Liver (tissue), 9 donors: Measurements from ENCODE around the gene TCF7L2. TPM values are rescaled to one million over a fixed set of nuclear protein-coding genes. Genes with fewer than 3 reads are reported as not detected.

Source experiments
- DNase-seq: peaks from one replicate; pipeline ENCODE4 v3.0.0-alpha.2; 2017; ENCODE audit warnings: low spot score
- H3K27ac ChIP-seq, 2 donors: one replicate each; pipeline ENCODE4 v1.7.0; 2013; ENCODE audit warnings: inconsistent platforms in 2 of 2, low read length in 2 of 2, control low read depth in 1 of 2, low read depth in 1 of 2, mild to moderate bottlenecking in 1 of 2
- H3K27me3 ChIP-seq, 4 donors: one replicate each; pipeline versions ENCODE4 v1.6.1 to v1.7.0; 2013; ENCODE audit warnings: low read length in 3 of 4, inconsistent platforms in 1 of 4, mild to moderate bottlenecking in 1 of 4, moderate library complexity in 1 of 4; ENCODE audit not compliant: control insufficient read depth in 4 of 4, insufficient read depth in 4 of 4
- H3K36me3 ChIP-seq, 4 donors: one replicate each; pipeline versions ENCODE4 v1.6.1 to v1.7.0; 2013; ENCODE audit warnings: low read length in 3 of 4, mild to moderate bottlenecking in 3 of 4, low read depth in 1 of 4, moderate library complexity in 1 of 4; ENCODE audit not compliant: control insufficient read depth in 4 of 4, insufficient read depth in 3 of 4
- H3K4me1 ChIP-seq, 4 donors: one replicate each; pipeline versions ENCODE4 v1.6.1 to v1.7.0; 2013; ENCODE audit warnings: low read length in 3 of 4, mild to moderate bottlenecking in 3 of 4, moderate library complexity in 1 of 4; ENCODE audit not compliant: control insufficient read depth in 4 of 4, insufficient read depth in 4 of 4
- H3K4me3 ChIP-seq, 3 donors: one replicate each; pipeline versions ENCODE4 v1.6.1 to v1.7.0; 2013; ENCODE audit warnings: low read length in 3 of 3, control low read depth in 1 of 3, low read depth in 1 of 3, mild to moderate bottlenecking in 1 of 3
- H3K9ac ChIP-seq, 2 donors: one replicate each; pipeline ENCODE4 v1.7.0; 2013; ENCODE audit warnings: low read length in 2 of 2, mild to moderate bottlenecking in 2 of 2, moderate library complexity in 2 of 2, control low read depth in 1 of 2, low read depth in 1 of 2
- H3K9me3 ChIP-seq, 4 donors: one replicate each; pipeline versions ENCODE4 v1.6.1 to v1.7.0; 2013; ENCODE audit warnings: low read length in 3 of 4; ENCODE audit not compliant: control insufficient read depth in 4 of 4
- EGR1 ChIP-seq, 2 donors: IDR thresholded peaks; 2 replicates each; pipeline ENCODE4 v1.6.1; 2016 to 2018; ENCODE audit warnings: antibody characterized with exemption in 2 of 2, low read depth in 2 of 2
- FOXA1 ChIP-seq: IDR thresholded peaks from 2 replicates; pipeline ENCODE4 v1.6.1; 2016; ENCODE audit warnings: antibody characterized with exemption
- FOXA2 ChIP-seq: IDR thresholded peaks from 2 replicates; pipeline ENCODE4 v1.6.1; 2016; ENCODE audit warnings: antibody characterized with exemption
- GABPA ChIP-seq, 2 donors: IDR thresholded peaks in 1 of 2; conservative IDR thresholded peaks in 1 of 2; 2 replicates each; pipeline ENCODE4 v1.6.1; 2016; ENCODE audit warnings: antibody characterized with exemption in 2 of 2, mild to moderate bottlenecking in 1 of 2, moderate library complexity in 1 of 2
- HNF4A ChIP-seq, 2 donors: conservative IDR thresholded peaks; 2 replicates each; pipeline ENCODE4 v1.6.1; 2016; ENCODE audit warnings: antibody characterized with exemption in 2 of 2, mild to moderate bottlenecking in 2 of 2
- HNF4G ChIP-seq: IDR thresholded peaks from 2 replicates; pipeline ENCODE4 v1.6.1; 2016; ENCODE audit warnings: antibody characterized with exemption
- JUND ChIP-seq, 2 donors: IDR thresholded peaks; 2 replicates each; pipeline ENCODE4 v1.6.1; 2016; ENCODE audit warnings: antibody characterized with exemption in 2 of 2
- NR2F2 ChIP-seq: IDR thresholded peaks from 2 replicates; pipeline ENCODE4 v1.6.1; 2016; ENCODE audit warnings: antibody characterized with exemption
- RAD21 ChIP-seq, 2 donors: IDR thresholded peaks; 2 replicates each; pipeline ENCODE4 v1.6.1; 2016; ENCODE audit warnings: antibody characterized with exemption in 2 of 2, mild to moderate bottlenecking in 2 of 2
- RXRA ChIP-seq, 2 donors: IDR thresholded peaks; 2 replicates each; pipeline ENCODE4 v1.6.1; 2017 to 2018; ENCODE audit warnings: antibody characterized with exemption in 2 of 2, mild to moderate bottlenecking in 1 of 2
- SP1 ChIP-seq: IDR thresholded peaks from 2 replicates; pipeline ENCODE4 v1.6.1; 2018; ENCODE audit warnings: antibody characterized with exemption, mild to moderate bottlenecking
- TAF1 ChIP-seq: conservative IDR thresholded peaks from 2 replicates; pipeline ENCODE4 v1.6.1; 2016; ENCODE audit warnings: antibody characterized with exemption, mild to moderate bottlenecking
- YY1 ChIP-seq: IDR thresholded peaks from 2 replicates; pipeline ENCODE4 v1.6.1; 2016; ENCODE audit warnings: antibody characterized with exemption, mild to moderate bottlenecking
- WGBS: extraction: QIAGEN DNeasy Blood & Tissue Kit; methylation state at CpG from one replicate; pipeline ENCODE4 v1.1.7; 2013; 5-methylcytosine and 5-hydroxymethylcytosine counted together
- polyA plus RNA-seq, 2 donors: library from polyadenylated mRNA; stranded (reverse) in 1 of 2; unstranded in 1 of 2; fragments of 200-250 nt in 1 of 2; fragments of >200 nt in 1 of 2; fragmentation: Nextera tagmentation in 1 of 2; extraction: Ambion mirVana in 1 of 2; gene quantifications; one replicate each; pipeline versions ENCODE4 v1.2.1 to v1.2.3, GENCODE V29; 2013 to 2015
- total RNA-seq, 2 donors: library from RNA; depleted of rRNA; stranded (reverse); fragments of >200 nt; gene quantifications; one replicate each; pipeline ENCODE4 v1.2.3, GENCODE V29; 2014
- TF ChIP-seq, protein P1 (sequence below): fragments of 150-350 bp; IDR thresholded peaks from 2 replicates; pipeline ENCODE4 v1.5.1; 2017; ENCODE audit warnings: improper control_type of control experiment, low read depth, low read length; ENCODE audit not compliant: missing input control
- TF ChIP-seq, protein P2 (sequence below): IDR thresholded peaks from 2 replicates; pipeline ENCODE4 v1.6.1; 2016; ENCODE audit warnings: antibody characterized with exemption, mild to moderate bottlenecking
- TF ChIP-seq, protein P3 (sequence below): IDR thresholded peaks from 2 replicates; pipeline ENCODE4 v1.6.1; 2016; ENCODE audit warnings: antibody characterized with exemption
- TF ChIP-seq, protein P4 (sequence below): IDR thresholded peaks from 2 replicates; pipeline ENCODE4 v1.6.1; 2016; ENCODE audit warnings: antibody characterized with exemption
- TF ChIP-seq, protein P5 (sequence below): IDR thresholded peaks from 2 replicates; pipeline ENCODE4 v1.6.1; 2016; ENCODE audit warnings: antibody characterized with exemption
- donor health status: healthy.
- donor health status: healthy.
- donor health status: healthy.
- donor health status: healthy.
- donor health status: healthy.

The TCF7L2 gene
- total and polyA plus RNA-seq, 4 donors = 4.9 to 18.0 (median 8.3) TPM

DNA sequence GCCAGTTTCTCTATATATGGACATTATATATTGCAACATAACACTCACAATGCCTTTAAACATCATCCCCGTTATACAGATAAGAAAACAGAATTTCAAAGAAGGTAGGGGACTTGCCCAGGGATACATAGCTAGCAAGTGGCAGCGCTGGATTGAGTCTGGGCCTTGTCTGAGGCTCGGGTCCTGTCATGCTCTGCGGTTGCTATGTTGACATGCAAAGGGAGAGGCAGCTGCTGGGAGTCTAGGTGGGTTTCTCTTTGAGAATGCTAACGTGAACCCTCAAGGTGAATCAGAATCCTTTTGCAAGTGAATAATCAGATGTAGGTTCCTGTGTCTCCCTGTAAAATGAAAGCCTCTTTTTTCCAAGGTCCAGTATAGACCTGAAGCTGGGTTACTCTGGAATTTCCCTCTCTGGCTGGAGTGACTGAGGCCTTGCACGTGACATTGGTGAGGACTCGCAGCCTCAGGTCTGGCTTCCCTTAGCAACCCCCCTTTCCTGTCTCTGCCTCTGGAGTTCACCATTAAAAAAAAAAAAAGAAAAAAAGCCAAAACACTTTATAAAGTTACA lies 38.9 kb downstream of the TCF7L2 start:
- Histone ChIP-seq H3K4me1 (peaks cover 0 to 4% (median 1%) of the 10 kb centered on the region in 4 donors), H3K9ac (no peak overlapping the region), H3K9me3 (no peaks in the 10 kb centered on the region), H3K4me3 (no peak overlapping the region), H3K36me3 (peaks cover 0 to 15% (median 7%) of the 10 kb centered on the region in 4 donors), H3K27me3 (no peaks in the 10 kb centered on the region), H3K27ac (no peak overlapping the region)
- DNase-seq = no peak
- no peak for TF ChIP-seq RAD21 (IDR thresholded peaks at IDR 0.05)
- TF ChIP-seq, protein P1, sequence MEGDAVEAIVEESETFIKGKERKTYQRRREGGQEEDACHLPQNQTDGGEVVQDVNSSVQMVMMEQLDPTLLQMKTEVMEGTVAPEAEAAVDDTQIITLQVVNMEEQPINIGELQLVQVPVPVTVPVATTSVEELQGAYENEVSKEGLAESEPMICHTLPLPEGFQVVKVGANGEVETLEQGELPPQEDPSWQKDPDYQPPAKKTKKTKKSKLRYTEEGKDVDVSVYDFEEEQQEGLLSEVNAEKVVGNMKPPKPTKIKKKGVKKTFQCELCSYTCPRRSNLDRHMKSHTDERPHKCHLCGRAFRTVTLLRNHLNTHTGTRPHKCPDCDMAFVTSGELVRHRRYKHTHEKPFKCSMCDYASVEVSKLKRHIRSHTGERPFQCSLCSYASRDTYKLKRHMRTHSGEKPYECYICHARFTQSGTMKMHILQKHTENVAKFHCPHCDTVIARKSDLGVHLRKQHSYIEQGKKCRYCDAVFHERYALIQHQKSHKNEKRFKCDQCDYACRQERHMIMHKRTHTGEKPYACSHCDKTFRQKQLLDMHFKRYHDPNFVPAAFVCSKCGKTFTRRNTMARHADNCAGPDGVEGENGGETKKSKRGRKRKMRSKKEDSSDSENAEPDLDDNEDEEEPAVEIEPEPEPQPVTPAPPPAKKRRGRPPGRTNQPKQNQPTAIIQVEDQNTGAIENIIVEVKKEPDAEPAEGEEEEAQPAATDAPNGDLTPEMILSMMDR = no peak
- TF ChIP-seq TAF1 = no peak
- TF ChIP-seq, protein P2, sequence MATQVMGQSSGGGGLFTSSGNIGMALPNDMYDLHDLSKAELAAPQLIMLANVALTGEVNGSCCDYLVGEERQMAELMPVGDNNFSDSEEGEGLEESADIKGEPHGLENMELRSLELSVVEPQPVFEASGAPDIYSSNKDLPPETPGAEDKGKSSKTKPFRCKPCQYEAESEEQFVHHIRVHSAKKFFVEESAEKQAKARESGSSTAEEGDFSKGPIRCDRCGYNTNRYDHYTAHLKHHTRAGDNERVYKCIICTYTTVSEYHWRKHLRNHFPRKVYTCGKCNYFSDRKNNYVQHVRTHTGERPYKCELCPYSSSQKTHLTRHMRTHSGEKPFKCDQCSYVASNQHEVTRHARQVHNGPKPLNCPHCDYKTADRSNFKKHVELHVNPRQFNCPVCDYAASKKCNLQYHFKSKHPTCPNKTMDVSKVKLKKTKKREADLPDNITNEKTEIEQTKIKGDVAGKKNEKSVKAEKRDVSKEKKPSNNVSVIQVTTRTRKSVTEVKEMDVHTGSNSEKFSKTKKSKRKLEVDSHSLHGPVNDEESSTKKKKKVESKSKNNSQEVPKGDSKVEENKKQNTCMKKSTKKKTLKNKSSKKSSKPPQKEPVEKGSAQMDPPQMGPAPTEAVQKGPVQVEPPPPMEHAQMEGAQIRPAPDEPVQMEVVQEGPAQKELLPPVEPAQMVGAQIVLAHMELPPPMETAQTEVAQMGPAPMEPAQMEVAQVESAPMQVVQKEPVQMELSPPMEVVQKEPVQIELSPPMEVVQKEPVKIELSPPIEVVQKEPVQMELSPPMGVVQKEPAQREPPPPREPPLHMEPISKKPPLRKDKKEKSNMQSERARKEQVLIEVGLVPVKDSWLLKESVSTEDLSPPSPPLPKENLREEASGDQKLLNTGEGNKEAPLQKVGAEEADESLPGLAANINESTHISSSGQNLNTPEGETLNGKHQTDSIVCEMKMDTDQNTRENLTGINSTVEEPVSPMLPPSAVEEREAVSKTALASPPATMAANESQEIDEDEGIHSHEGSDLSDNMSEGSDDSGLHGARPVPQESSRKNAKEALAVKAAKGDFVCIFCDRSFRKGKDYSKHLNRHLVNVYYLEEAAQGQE = no peak
- no peak for TF ChIP-seq JUND (IDR thresholded peaks at IDR 0.05)
- TF ChIP-seq HNF4A (conservative IDR thresholded peaks at IDR 0.05) = no peak
- TF ChIP-seq FOXA1 = no peak
- TF ChIP-seq, protein P3, sequence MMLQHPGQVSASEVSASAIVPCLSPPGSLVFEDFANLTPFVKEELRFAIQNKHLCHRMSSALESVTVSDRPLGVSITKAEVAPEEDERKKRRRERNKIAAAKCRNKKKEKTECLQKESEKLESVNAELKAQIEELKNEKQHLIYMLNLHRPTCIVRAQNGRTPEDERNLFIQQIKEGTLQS = no peak
- TF ChIP-seq, protein P4, sequence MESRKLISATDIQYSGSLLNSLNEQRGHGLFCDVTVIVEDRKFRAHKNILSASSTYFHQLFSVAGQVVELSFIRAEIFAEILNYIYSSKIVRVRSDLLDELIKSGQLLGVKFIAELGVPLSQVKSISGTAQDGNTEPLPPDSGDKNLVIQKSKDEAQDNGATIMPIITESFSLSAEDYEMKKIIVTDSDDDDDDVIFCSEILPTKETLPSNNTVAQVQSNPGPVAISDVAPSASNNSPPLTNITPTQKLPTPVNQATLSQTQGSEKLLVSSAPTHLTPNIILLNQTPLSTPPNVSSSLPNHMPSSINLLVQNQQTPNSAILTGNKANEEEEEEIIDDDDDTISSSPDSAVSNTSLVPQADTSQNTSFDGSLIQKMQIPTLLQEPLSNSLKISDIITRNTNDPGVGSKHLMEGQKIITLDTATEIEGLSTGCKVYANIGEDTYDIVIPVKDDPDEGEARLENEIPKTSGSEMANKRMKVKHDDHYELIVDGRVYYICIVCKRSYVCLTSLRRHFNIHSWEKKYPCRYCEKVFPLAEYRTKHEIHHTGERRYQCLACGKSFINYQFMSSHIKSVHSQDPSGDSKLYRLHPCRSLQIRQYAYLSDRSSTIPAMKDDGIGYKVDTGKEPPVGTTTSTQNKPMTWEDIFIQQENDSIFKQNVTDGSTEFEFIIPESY = no peak
- no peak for TF ChIP-seq YY1
- no peak for TF ChIP-seq RXRA (IDR thresholded peaks at IDR 0.05)
- TF ChIP-seq GABPA (IDR thresholded peaks at IDR 0.05 in 1 of 2, conservative IDR thresholded peaks at IDR 0.05 in 1 of 2) = no peak
- no peak for TF ChIP-seq NR2F2
- TF ChIP-seq FOXA2 = no peak
- no peak for TF ChIP-seq SP1
- no peak for TF ChIP-seq HNF4G
- TF ChIP-seq EGR1 (IDR thresholded peaks at IDR 0.05; ENCODE audit: low read depth in 2 of 2) = no peak
- 86% methylated on average over 7 of the region's 7 CpGs for WGBS

DNA sequence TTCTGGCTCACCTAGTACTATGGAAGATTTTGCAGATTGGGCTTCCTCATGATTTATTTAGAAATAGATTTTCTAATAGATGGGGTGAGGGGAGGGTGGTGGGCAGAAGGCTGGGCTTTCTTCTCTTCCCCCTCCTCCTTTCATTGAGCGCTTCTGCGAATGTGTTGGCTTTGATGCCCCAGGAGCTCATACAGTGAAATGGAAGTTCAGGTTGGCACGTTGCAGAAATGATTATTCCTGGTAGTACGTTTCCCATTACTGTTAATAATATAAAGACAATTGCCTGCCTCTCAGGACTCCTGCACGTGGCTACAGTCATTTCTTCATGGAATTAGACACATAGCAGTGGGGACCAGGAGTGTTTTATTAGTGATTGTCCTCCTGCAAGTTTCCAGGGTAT lies 39.8 kb downstream of the TCF7L2 start:
- Histone ChIP-seq H3K36me3 (peaks cover 0 to 15% (median 7%) of the 10 kb centered on the region in 4 donors), H3K27ac (no peak overlapping the region), H3K27me3 (no peaks in the 10 kb centered on the region), H3K9me3 (no peaks in the 10 kb centered on the region), H3K4me1 (peaks cover 0 to 2% (median under 1%) of the 10 kb centered on the region in 4 donors), H3K4me3 (no peak overlapping the region), H3K9ac (no peak overlapping the region)
- WGBS = 91% methylated on average over 5 of the region's 5 CpGs
- DNase-seq = no peak
- no peak for TF ChIP-seq NR2F2
- no peak for TF ChIP-seq YY1
- TF ChIP-seq, protein P4 = no peak
- no peak for TF ChIP-seq FOXA1
- no peak for TF ChIP-seq RAD21 (IDR thresholded peaks at IDR 0.05)
- TF ChIP-seq TAF1 = no peak
- TF ChIP-seq, protein P1 = no peak
- TF ChIP-seq SP1 = no peak
- TF ChIP-seq JUND (IDR thresholded peaks at IDR 0.05) = no peak
- TF ChIP-seq GABPA (IDR thresholded peaks at IDR 0.05 in 1 of 2, conservative IDR thresholded peaks at IDR 0.05 in 1 of 2) = no peak
- no peak for TF ChIP-seq FOXA2
- TF ChIP-seq HNF4G = no peak
- no peak for TF ChIP-seq EGR1 (IDR thresholded peaks at IDR 0.05; ENCODE audit: low read depth in 2 of 2)
- TF ChIP-seq, protein P5, sequence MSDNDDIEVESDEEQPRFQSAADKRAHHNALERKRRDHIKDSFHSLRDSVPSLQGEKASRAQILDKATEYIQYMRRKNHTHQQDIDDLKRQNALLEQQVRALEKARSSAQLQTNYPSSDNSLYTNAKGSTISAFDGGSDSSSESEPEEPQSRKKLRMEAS = no peak
